SK-N-MC (cell line): Measurements from ENCODE around the gene ZNF407.

Experiments used
- DNase-seq: peaks from one replicate; pipeline ENCODE4 v3.0.0-alpha.2; 2011; ENCODE audit warnings: low read depth, low spot score
- H3K27ac ChIP-seq: fragments of 200-600 bp; sonication (generic); 2 replicates; pipeline ENCODE4 v1.5.1; 2016; ENCODE audit warnings: mixed run types
- H3K36me3 ChIP-seq: fragments of 200-600 bp; sonication (generic); 2 replicates; pipeline ENCODE4 v1.6.1; 2017; ENCODE audit warnings: antibody characterized with exemption, low read length, mixed read lengths; ENCODE audit not compliant: insufficient read depth
- H3K4me3 ChIP-seq: fragments of 200-600 bp; sonication (generic); 2 replicates; pipeline ENCODE4 v1.5.1; 2016
- H3K9ac ChIP-seq: fragments of 200-600 bp; sonication (generic); 2 replicates; pipeline ENCODE4 v1.8.0; 2017; ENCODE audit warnings: mixed run types, mixed read lengths; ENCODE audit not compliant: insufficient read length
- H3K9me3 ChIP-seq: fragments of 200-600 bp; sonication (generic); 2 replicates; pipeline ENCODE4 v1.6.1; 2017; ENCODE audit warnings: low read depth, mild to moderate bottlenecking, antibody characterized with exemption, low read length, moderate library complexity, mixed read lengths
- EZH2 ChIP-seq: fragments of 200-600 bp; sonication (generic); IDR thresholded peaks from one replicate; pipeline ENCODE4 v1.6.1; 2017; ENCODE audit warnings: antibody characterized with exemption
- FOXP2 ChIP-seq: optimal IDR thresholded peaks from 2 replicates; pipeline ENCODE3; 2011; ENCODE audit warnings: mild to moderate bottlenecking, moderate library complexity; ENCODE audit not compliant: insufficient read depth; ENCODE audit errors: extremely low read length, control extremely low read depth
- POLR2AphosphoS5 ChIP-seq: IDR thresholded peaks from 2 replicates; pipeline ENCODE4 v1.6.1; 2012; ENCODE audit warnings: mild to moderate bottlenecking, low read depth, low read length, borderline replicate concordance

Gene ZNF407

GRCh38 chr18:74869904-74870863 lies 272.5 kb downstream of the ZNF407 start:
- H3K4me3 ChIP-seq = no peak overlapping the region
- no peak overlapping the region for H3K9ac ChIP-seq

GRCh38 chr18:74870950-74871349 lies 273.3 kb downstream of the ZNF407 start:
- DNase-seq = no peak
- Histone ChIP-seq H3K9ac (no peak overlapping the region), H3K4me3 (no peak overlapping the region), H3K27ac (no peak overlapping the region), H3K9me3 (no peaks in the 10 kb centered on the region), H3K36me3 (no peaks in the 10 kb centered on the region)
- TF ChIP-seq FOXP2 = no peak
- TF ChIP-seq EZH2 = no peak
- no peak for TF ChIP-seq POLR2AphosphoS5

More at GRCh38 chr18:74869904-74870863, 272.5 kb downstream of the ZNF407 start:
- DNase-seq = no peak
- Histone ChIP-seq H3K9me3 (no peaks in the 10 kb centered on the region), H3K27ac (no peak overlapping the region), H3K36me3 (no peaks in the 10 kb centered on the region)
- TF ChIP-seq FOXP2 (no peak), POLR2AphosphoS5 (no peak), EZH2 (no peak)

- no peak for DNase-seq
- no peak overlapping the region for H3K27ac ChIP-seq
- H3K4me3 ChIP-seq = no peak overlapping the region
- H3K9ac ChIP-seq = no peak overlapping the region
- no peaks in the 10 kb centered on the region for H3K36me3 ChIP-seq
- H3K9me3 ChIP-seq = no peaks in the 10 kb centered on the region
- TF ChIP-seq EZH2 = no peak
- TF ChIP-seq FOXP2 = no peak
- no peak for TF ChIP-seq POLR2AphosphoS5
These were observed 276.0 kb downstream of the ZNF407 start for GRCh38 chr18:74873629-74874028.

- Histone ChIP-seq H3K27ac (no peak overlapping the region), H3K36me3 (no peaks in the 10 kb centered on the region), H3K9me3 (no peaks in the 10 kb centered on the region), H3K9ac (no peak overlapping the region), H3K4me3 (no peak overlapping the region)
- TF ChIP-seq FOXP2 (no peak), POLR2AphosphoS5 (no peak)
- DNase-seq = no peak
These were observed 276.7 kb downstream of the ZNF407 start for GRCh38 chr18:74874351-74874750.

GRCh38 chr18:74876630-74877243 lies 279.1 kb downstream of the ZNF407 start:
- DNase-seq = no peak
- Histone ChIP-seq H3K9me3 (no peaks in the 10 kb centered on the region), H3K9ac (no peak overlapping the region), H3K4me3 (no peak overlapping the region), H3K27ac (no peak overlapping the region), H3K36me3 (peaks cover 3% of the 10 kb centered on the region; the same call in 1 of the 2 replicates)
- no peak for TF ChIP-seq POLR2AphosphoS5
- TF ChIP-seq FOXP2 = no peak
- TF ChIP-seq EZH2 = no peak

GRCh38 chr18:74878267-74878666 lies 280.6 kb downstream of the ZNF407 start:
- Histone ChIP-seq H3K27ac (no peak overlapping the region), H3K36me3 (peaks cover 3% of the 10 kb centered on the region; the same call in 1 of the 2 replicates), H3K9ac (no peak overlapping the region), H3K4me3 (no peak overlapping the region), H3K9me3 (no peaks in the 10 kb centered on the region)
- TF ChIP-seq POLR2AphosphoS5 (no peak), FOXP2 (no peak)
- DNase-seq = no peak

GRCh38 chr18:74880706-74881278 lies 283.1 kb downstream of the ZNF407 start:
- Histone ChIP-seq H3K4me3 (no peak overlapping the region), H3K9ac (no peak overlapping the region), H3K9me3 (no peaks in the 10 kb centered on the region)

GRCh38 chr18:74892066-74892627 lies 294.5 kb downstream of the ZNF407 start:
- H3K27ac ChIP-seq = no peak overlapping the region
- TF ChIP-seq POLR2AphosphoS5 = no peak
- no peak for TF ChIP-seq FOXP2
- TF ChIP-seq EZH2 = no peak
- no peak overlapping the region for H3K4me3 ChIP-seq
- H3K9ac ChIP-seq = no peak overlapping the region
- H3K9me3 ChIP-seq = no peaks in the 10 kb centered on the region
- DNase-seq = no peak
- H3K36me3 ChIP-seq = peaks cover 4% of the 10 kb centered on the region; the same call in 1 of the 2 replicates

More at GRCh38 chr18:74880706-74881278, 283.1 kb downstream of the ZNF407 start:
- Histone ChIP-seq H3K36me3 (peaks cover 3% of the 10 kb centered on the region; the same call in 1 of the 2 replicates), H3K27ac (no peak overlapping the region)
- no peak for DNase-seq
- no peak for TF ChIP-seq FOXP2
- no peak for TF ChIP-seq EZH2
- no peak for TF ChIP-seq POLR2AphosphoS5
